Epithelial cell of prostate (primary cell): ENCODE results near the gene SSX1.
"Not testable (repeated sequence)": the region's sequence is repeated elsewhere in the genome, so short reads cannot be mapped to it uniquely, and the experiment has no call there.

Source experiments
- DNase-seq: peaks from one replicate; pipeline ENCODE4 v3.0.0-alpha.2; 2011; ENCODE audit warnings: low read depth, low spot score
- H3K27ac ChIP-seq: fragments of 450-650 bp; 2 replicates; pipeline ENCODE4 v1.5.1; 2017; ENCODE audit warnings: mild to moderate bottlenecking

SSX1 gene, protein sequence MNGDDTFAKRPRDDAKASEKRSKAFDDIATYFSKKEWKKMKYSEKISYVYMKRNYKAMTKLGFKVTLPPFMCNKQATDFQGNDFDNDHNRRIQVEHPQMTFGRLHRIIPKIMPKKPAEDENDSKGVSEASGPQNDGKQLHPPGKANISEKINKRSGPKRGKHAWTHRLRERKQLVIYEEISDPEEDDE

DNA sequence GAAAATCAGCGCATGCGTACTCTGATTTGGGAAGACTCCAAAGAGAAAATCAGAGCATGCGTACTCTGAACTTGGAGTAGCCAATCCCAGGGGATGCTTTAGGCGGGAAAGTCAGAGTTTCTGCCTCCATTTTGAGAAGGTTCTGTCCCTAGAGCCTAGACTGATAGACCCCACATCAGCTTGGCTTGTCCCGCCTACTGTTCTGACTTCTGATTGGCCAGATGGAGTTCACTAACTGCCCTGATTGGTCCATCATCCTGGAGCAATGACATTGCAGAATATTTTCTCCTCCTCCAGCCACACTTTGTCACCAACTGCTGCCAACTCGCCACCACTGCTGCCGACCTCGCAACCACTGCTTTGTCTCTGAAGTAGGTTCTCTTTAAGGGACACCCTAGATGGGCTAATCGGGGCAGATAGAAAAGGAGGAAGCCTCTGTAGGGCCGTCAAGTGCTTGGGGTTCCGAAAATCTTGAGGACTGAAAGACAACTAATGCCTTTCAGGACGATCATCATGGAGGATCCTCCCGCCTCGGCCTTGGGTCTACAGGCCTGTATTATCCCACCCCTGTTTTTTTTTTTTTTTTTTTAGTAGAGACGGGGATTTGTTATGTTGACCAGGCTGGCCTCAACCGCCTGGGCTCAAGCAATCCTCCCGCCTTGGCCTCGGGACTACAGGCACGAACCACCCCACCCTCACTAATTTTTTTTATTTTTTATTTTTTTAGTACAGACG lies at the start of gene SSX1:
Gene SSX1 (plus strand): TSS at position 331 of the 735 bp plus-strand sequence. CDS start 1,850 bp downstream, outside the sequence.
- DNase-seq, H3K27ac ChIP-seq: not testable (repeated sequence)

DNA sequence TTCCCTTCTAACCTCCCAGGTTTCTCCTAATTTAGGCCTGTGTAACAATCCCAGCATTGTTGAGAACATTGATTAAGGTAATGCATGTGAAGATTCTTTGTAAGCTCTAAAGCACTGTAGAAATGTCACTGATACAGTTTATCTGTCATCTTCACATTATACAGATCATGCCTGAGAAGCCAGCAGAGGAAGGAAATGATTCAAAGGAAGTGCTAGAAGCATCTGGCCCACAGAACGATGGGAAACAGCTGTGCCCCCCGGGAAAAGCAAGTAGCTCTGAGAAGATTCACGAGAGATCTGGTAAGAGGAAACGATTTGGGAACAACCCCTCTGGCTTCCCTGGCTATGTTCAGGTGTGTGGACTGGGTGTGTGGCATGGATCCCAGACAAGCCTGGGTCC lies 40.9 kb upstream of the SSX1 start:
- not testable (repeated sequence) for DNase-seq, H3K27ac ChIP-seq

DNA sequence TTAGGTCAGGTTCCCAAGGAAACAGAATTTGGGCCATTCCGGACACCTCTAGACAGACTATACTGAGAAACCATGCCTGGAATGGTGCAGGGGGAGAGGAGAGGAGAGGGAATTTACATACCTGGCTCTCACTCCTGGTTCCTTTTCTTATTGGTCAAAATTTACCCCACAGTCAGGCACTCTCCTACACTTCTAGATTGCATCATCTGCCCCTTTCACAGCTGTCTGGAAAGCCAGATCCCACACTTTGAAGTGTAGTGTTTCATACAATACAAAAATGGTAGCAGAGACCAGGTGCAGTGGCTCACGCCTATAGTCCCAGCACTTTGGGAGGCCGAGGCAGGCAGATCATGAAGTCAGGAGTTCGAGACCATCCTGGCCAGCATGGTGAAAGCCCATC lies 31.0 kb upstream of the SSX1 start:
- not testable (repeated sequence) for DNase-seq

DNA sequence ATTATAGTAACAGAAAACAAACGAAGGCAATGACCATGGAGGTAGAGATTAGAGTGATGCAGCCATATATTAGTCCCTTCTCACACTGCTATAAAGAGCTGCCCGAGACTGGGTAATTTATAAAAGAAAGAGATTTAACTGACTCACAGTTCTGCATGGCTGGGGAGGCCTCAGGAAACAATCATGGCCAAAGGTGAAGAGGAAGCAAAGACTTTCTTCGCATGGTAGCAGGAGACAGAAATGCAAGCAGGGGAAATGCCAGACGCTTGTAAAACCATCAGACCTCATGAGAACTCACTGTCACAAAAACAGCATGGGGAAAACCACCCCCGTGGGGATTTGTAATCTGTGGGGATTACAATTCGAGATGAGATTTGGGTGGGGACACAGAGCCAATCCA lies 2.2 kb upstream of the SSX1 start:
- DNase-seq, H3K27ac ChIP-seq: not testable (repeated sequence)

More for the DNA sequence above, 31.0 kb upstream of the SSX1 start:
- H3K27ac ChIP-seq, result not testable (repeated sequence)

DNA sequence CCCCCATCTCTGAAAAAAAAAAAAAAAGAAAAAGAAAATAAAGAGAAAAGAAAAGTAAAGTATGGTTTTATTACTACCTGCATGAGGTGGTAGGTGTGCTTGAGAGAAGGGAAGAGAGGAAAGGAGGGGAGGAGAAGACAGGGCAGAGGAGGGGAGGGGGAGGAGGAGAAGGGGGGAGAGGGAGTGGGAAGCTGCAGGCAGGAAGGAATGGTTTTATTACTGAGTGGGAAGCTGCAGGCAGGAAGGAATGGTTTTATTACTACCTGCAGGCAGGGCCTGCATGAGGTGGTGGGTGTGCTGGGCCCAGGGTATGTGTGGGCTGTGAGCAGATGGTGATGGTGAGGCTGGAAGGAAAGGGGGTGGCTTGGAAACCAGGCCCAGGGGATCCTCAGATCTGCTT lies 19.2 kb downstream of the SSX1 start:
- DNase-seq, result not testable (repeated sequence)

DNA sequence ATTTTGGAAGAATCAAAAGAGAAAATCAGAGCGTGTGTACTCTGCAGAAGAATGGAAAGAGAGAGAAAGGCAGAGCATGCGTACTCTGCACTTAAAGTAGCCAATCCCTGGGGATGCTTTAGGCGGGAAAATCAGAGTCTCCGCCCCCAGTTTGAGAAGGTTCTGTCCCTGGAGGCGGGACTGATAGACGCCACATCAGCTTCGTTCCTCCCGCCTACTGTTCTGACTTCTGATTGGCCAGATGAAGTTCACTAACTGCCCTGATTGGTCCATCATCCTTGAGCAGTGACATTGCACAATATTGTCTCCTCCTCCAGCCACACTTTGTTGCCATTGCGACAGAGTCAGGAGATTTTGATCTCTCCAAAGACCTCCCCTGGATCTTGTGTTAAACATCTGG lies 23.8 kb downstream of the SSX1 start:
- H3K27ac ChIP-seq, result no peak overlapping the region
- no peak for DNase-seq

More for the DNA sequence above, 19.2 kb downstream of the SSX1 start:
- not testable (repeated sequence) for H3K27ac ChIP-seq

DNA sequence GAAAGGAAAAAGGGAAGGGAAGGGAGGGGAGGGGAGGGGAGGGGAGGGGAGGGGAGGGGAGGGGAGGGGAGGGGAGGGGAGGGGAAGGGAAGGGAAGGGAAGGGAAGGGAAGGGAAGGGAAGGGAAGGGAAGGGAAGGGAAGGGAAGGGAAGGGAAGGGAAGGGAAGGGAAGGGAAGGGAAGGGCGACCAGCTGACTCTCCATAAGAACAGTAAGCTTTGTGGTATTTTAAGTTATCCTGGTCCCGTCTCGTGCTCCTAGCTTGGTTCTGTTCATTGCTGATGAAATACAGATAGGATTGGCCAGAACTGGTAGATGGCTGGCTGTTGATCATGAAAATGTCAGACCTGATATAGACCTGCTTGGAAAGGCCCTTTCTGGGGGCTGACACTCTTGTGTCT lies 25.5 kb downstream of the SSX1 start:
- not testable (repeated sequence) for H3K27ac ChIP-seq, DNase-seq

DNA sequence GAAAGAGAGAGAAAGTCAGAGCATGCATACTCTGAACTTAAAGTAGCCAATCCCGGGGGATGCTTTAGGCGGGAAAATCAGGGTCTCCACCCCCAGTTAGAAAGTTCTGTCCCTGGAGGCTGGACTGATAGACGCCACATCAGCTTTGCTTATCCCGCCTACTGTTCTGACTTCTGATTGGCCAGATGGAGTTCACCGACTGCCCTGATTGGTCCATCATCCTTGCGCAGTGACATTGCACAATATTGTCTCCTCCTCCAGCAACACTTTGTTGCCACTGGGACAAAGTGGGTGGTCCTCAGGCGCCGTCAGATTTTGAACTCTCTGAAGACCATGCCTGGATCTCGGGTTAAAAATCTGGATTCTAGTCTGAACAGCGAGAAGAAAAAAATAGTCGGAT lies 51.0 kb downstream of the SSX1 start:
- DNase-seq, result no peak
- no peak overlapping the region for H3K27ac ChIP-seq

DNA sequence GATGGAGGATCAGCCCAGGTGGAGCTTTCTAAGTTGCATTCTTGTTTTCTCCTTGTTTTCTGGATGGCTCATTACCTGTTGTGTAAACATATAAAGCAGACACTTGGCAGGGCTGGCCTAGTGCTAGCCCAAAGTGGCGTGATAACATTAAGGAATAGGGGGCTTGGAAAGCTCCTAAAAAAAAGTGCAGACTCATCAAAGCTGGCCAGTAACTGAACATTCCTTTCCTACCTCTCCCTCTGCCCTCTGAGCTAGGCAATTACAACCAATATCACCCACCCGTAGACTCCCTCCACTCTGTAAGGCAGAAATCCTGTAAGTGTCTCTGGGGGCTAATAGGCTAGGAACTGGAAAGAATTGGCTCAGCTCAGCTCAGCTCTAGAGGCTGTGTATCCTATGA lies 58.8 kb downstream of the SSX1 start:
- DNase-seq, result not testable (repeated sequence)

More for the DNA sequence above, 58.8 kb downstream of the SSX1 start:
- H3K27ac ChIP-seq, result not testable (repeated sequence)
